HepG2 (cell line): ENCODE results near the gene TSSK2. TPM values are rescaled to one million over a fixed set of nuclear protein-coding genes. Genes with fewer than 3 reads are reported as not detected.

Experiments used
- ADNP ChIP-seq: sonication (generic); formaldehyde crosslinking; IDR thresholded peaks from 2 replicates; pipeline ENCODE4 v1.4.0; 2020; ENCODE audit warnings: missing genetic modification reagents
- BRD4 ChIP-seq: sonication (generic); formaldehyde crosslinking; IDR thresholded peaks from 2 replicates; pipeline ENCODE4 v1.4.0; 2020; ENCODE audit warnings: missing genetic modification reagents
- CENPX ChIP-seq: sonication (generic); formaldehyde crosslinking; IDR thresholded peaks from 2 replicates; pipeline ENCODE4 v1.9.0; 2021; ENCODE audit warnings: mild to moderate bottlenecking, missing genetic modification reagents, moderate library complexity
- FOXA3 ChIP-seq: IDR thresholded peaks from 2 replicates; pipeline ENCODE4 v1.6.1; 2016; ENCODE audit warnings: missing genetic modification reagents, missing compliant biosample characterization
- GATAD2A ChIP-seq: IDR thresholded peaks from 2 replicates; pipeline ENCODE4 v1.6.1; 2016
- KDM5B ChIP-seq: sonication (generic); formaldehyde crosslinking; IDR thresholded peaks from 2 replicates; pipeline ENCODE4 v1.4.0; 2020; ENCODE audit warnings: missing genetic modification reagents, mild to moderate bottlenecking, borderline replicate concordance
- NONO ChIP-seq, 2 experiments: fragments of 450-650 bp in 1 of 2; sonication (generic) in 1 of 2; formaldehyde crosslinking in 1 of 2; IDR thresholded peaks in 1 of 2; conservative IDR thresholded peaks in 1 of 2; 2 replicates each; pipeline versions ENCODE4 v1.6.1 to v1.8.0; 2017 to 2022; ENCODE audit warnings: mild to moderate bottlenecking in 1 of 2, missing genetic modification reagents in 1 of 2, moderate library complexity in 1 of 2
- NR2F6 ChIP-seq, 2 experiments: IDR thresholded peaks; 2 replicates each; pipeline ENCODE4 v1.6.1; 2016; ENCODE audit warnings: antibody characterized with exemption in 1 of 2, mild to moderate bottlenecking in 1 of 2
- SOX6 ChIP-seq, 2 experiments: fragments of 450-650 bp in 1 of 2; sonication (generic) in 1 of 2; formaldehyde crosslinking in 1 of 2; IDR thresholded peaks; 2 replicates each; pipeline versions ENCODE4 v1.4.0 to v1.6.1; 2017 to 2020; ENCODE audit warnings: antibody characterized with exemption in 1 of 2, mild to moderate bottlenecking in 1 of 2, missing genetic modification reagents in 1 of 2
- YEATS2 ChIP-seq: sonication (generic); formaldehyde crosslinking; IDR thresholded peaks from 2 replicates; pipeline ENCODE4 v1.4.0; 2020; ENCODE audit warnings: missing genetic modification reagents, borderline replicate concordance
- ZBTB20 ChIP-seq: sonication (generic); formaldehyde crosslinking; IDR thresholded peaks from 2 replicates; pipeline ENCODE4 v1.8.1; 2023; ENCODE audit warnings: missing genetic modification reagents, low read depth, mild to moderate bottlenecking, borderline replicate concordance
- ZBTB39 ChIP-seq: sonication (generic); formaldehyde crosslinking; IDR thresholded peaks from 2 replicates; pipeline ENCODE4 v1.5.0; 2020; ENCODE audit warnings: missing genetic modification reagents
- ZFY ChIP-seq: sonication (generic); formaldehyde crosslinking; IDR thresholded peaks from 2 replicates; pipeline ENCODE4 v1.4.0; 2020; ENCODE audit warnings: missing genetic modification reagents
- ZNF468 ChIP-seq: sonication (generic); formaldehyde crosslinking; IDR thresholded peaks from 2 replicates; pipeline ENCODE4 v1.8.0; 2022; ENCODE audit warnings: mild to moderate bottlenecking, moderate library complexity, missing genetic modification reagents
- ZNF563 ChIP-seq: sonication (generic); formaldehyde crosslinking; IDR thresholded peaks from 2 replicates; pipeline ENCODE4 v1.8.0; 2022; ENCODE audit warnings: mild to moderate bottlenecking, moderate library complexity, missing genetic modification reagents
- ZNF569 ChIP-seq: sonication (generic); formaldehyde crosslinking; IDR thresholded peaks from 2 replicates; pipeline ENCODE4 v1.5.0; 2020; ENCODE audit warnings: mild to moderate bottlenecking, missing genetic modification reagents, moderate library complexity, borderline replicate concordance
- ZNF607 ChIP-seq: sonication (generic); formaldehyde crosslinking; IDR thresholded peaks from 2 replicates; pipeline ENCODE4 v1.5.1; 2020; ENCODE audit warnings: missing genetic modification reagents, mild to moderate bottlenecking, borderline replicate concordance
- ZNF674 ChIP-seq: sonication (generic); formaldehyde crosslinking; IDR thresholded peaks from 2 replicates; pipeline ENCODE4 v1.5.0; 2020; ENCODE audit warnings: low read depth, mild to moderate bottlenecking, missing genetic modification reagents
- ZNF747 ChIP-seq: sonication (generic); formaldehyde crosslinking; IDR thresholded peaks from 2 replicates; pipeline ENCODE4 v1.8.1; 2023; ENCODE audit warnings: missing genetic modification reagents, mild to moderate bottlenecking, borderline replicate concordance
- ZSCAN21 ChIP-seq: sonication (generic); formaldehyde crosslinking; IDR thresholded peaks from 2 replicates; pipeline ENCODE4 v1.8.0; 2022; ENCODE audit warnings: mild to moderate bottlenecking, missing genetic modification reagents, moderate library complexity, borderline replicate concordance
- ZXDC ChIP-seq: sonication (generic); formaldehyde crosslinking; IDR thresholded peaks from 2 replicates; pipeline ENCODE4 v1.5.0; 2020; ENCODE audit warnings: mild to moderate bottlenecking, missing genetic modification reagents
- polyA plus RNA-seq, 8 experiments: library from polyadenylated mRNA; depleted of rRNA in 3 of 8; stranded (reverse) in 7 of 8; unstranded in 1 of 8; fragments of >200 nt; fragmentation: Illumina TruSeq in 4 of 8; extraction: Trizol in 4 of 8; gene quantifications; 2 replicates each; pipeline versions ENCODE4 v1.2.1 to v1.2.3, GENCODE V29; 2011 to 2016; ENCODE audit warnings: low read depth in 4 of 8, missing spikeins in 1 of 8, mixed read lengths in 1 of 8; ENCODE audit not compliant: insufficient read depth in 1 of 8
- total RNA-seq, 5 experiments: library from RNA; depleted of rRNA; stranded (reverse); fragments of >200 nt; fragmentation: Illumina TruSeq; extraction: Trizol; gene quantifications; 2 replicates each; pipeline ENCODE4 v1.2.3, GENCODE V29; 2016; ENCODE audit warnings: low read depth in 1 of 5
- TF ChIP-seq, protein P1 (sequence below): sonication (generic); formaldehyde crosslinking; IDR thresholded peaks from 2 replicates; pipeline ENCODE4 v1.8.1; 2023; ENCODE audit warnings: mild to moderate bottlenecking, inconsistent platforms, moderate library complexity, missing genetic modification reagents, borderline replicate concordance

Gene TSSK2
- total and polyA plus RNA-seq, 2 of the 13 experiments (the other 11 are each of a cell fraction or from before 2014, with no cell fraction given) = not detected

GRCh38 chr22:19178657-19179496 lies 47.8 kb downstream of the TSSK2 start, which contains the start of gene SLC25A1 (continued):
- no peak for TF ChIP-seq ZNF468 (CRISPR knock-in tag)
- no peak for TF ChIP-seq SOX6 (IDR thresholded peaks at IDR 0.05)
- TF ChIP-seq SOX6 (CRISPR knock-in tag; IDR thresholded peaks at IDR 0.05) = peak; percentile 7; the same call in 1 of the 2 replicates
- TF ChIP-seq NR2F6 (IDR thresholded peaks at IDR 0.05) = 0 out of 2 replicates have a peak, but pooled peaks have one; percentile 9
- no peak for TF ChIP-seq NR2F6 (CRISPR knock-in tag; IDR thresholded peaks at IDR 0.05)
- peak; percentile 65; the same call in 1 of the 2 replicates for TF ChIP-seq ZNF569 (CRISPR knock-in tag)
- TF ChIP-seq GATAD2A (CRISPR knock-in tag) = no peak
- TF ChIP-seq ADNP (CRISPR knock-in tag) = no peak
- TF ChIP-seq ZNF607 = 0 out of 2 replicates have a peak, but pooled peaks have one; percentile 58
- peak; percentile 92; the same call in 1 of the 2 replicates for TF ChIP-seq BRD4 (CRISPR knock-in tag)
- 0 out of 2 replicates have a peak, but pooled peaks have one; percentile 40 for TF ChIP-seq KDM5B (CRISPR knock-in tag)
- TF ChIP-seq ZNF563 = peak; percentile 63
- TF ChIP-seq CENPX (CRISPR knock-in tag) = no peak
- peak; percentile 81; the same call in 1 of the 2 replicates for TF ChIP-seq ZNF747 (CRISPR knock-in tag)
- TF ChIP-seq FOXA3 (CRISPR knock-in tag) = peak; percentile 26; the same call in 1 of the 2 replicates
- peak; percentile 37; the same call in 1 of the 2 replicates for TF ChIP-seq YEATS2 (CRISPR knock-in tag)
- TF ChIP-seq ZXDC (CRISPR knock-in tag) = 0 out of 2 replicates have a peak, but pooled peaks have one; percentile 42
- TF ChIP-seq ZBTB20 = no peak
- TF ChIP-seq NONO (IDR thresholded peaks at IDR 0.05) = no peak
- peak; percentile 72 for TF ChIP-seq NONO (CRISPR knock-in tag; conservative IDR thresholded peaks at IDR 0.05)
- peak; percentile 90 for TF ChIP-seq ZFY (CRISPR knock-in tag)
- TF ChIP-seq, protein P1, sequence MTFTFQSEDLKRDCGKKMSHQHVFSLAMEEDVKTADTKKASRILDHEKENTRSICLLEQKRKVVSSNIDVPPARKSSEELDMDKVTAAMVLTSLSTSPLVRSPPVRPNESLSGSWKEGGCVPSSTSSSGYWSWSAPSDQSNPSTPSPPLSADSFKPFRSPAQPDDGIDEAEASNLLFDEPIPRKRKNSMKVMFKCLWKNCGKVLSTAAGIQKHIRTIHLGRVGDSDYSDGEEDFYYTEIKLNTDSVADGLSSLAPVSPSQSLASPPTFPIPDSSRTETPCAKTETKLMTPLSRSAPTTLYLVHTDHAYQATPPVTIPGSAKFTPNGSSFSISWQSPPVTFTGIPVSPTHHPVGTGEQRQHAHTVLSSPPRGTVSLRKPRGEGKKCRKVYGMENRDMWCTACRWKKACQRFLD (CRISPR knock-in tag) = 0 out of 2 replicates have a peak, but pooled peaks have one; percentile 21
- TF ChIP-seq ZBTB39 (CRISPR knock-in tag) = no peak
- TF ChIP-seq ZSCAN21 (CRISPR knock-in tag) = peak; percentile 41; the same call in 1 of the 2 replicates
- no peak for TF ChIP-seq ZNF674
